Measurements from ENCODE around the gene CSRP2. TPM values are rescaled to one million over a fixed set of nuclear protein-coding genes. Genes with fewer than 3 reads are reported as not detected.

The CSRP2 gene
- total RNA-seq, 4 donors from 2014 or later = 10.1 to 24.4 (median 15.8) TPM

DNA sequence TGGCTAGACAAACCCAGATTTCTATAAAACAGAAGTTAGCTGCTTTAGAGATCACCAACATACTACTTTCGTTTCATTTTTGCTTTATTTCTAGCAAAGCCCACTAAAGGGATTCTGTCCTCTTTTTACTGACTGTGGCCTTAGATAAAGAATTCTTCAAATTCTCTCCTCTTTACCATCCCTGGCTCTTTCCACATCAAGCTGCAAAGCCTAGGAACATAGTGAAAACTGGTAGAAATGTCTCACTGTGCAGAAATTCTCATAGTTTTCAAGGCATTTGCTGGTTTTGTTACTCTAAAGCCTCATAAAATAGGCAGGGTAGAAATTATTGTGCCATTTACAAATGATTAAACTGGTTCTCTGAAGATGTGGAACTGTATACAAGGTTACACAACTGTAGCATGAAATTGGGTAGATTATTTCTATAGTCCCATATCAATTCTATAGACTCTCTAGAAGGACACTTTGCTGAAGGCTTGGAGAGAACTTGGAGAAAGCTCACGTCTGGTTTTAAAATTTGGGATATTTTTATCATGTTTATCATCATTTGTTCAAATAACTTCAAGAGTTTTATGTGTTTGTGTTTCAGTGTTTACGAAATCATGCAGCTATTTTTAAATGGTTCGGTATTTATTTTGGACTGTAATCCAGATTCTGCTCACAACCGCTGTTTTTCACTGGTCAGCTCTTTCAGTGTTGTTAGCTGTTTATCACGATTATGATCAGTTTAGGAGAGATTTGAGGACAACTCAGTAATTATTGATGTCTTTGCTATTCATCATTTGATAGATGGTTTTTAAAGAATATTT lies 36.7 kb upstream of the CSRP2 start:
- no peak overlapping the region for H3K4me3 ChIP-seq
- WGBS = 62% methylated on average over 6 of the region's 6 CpGs
- no peaks in the 10 kb centered on the region for H3K27me3 ChIP-seq
- no peaks in the 10 kb centered on the region for H3K36me3 ChIP-seq
- H3K4me1 ChIP-seq = peaks cover 4% of the 10 kb centered on the region
- no peaks in the 10 kb centered on the region for H3K9me3 ChIP-seq
- H3K27ac ChIP-seq = no peak overlapping the region
- TF ChIP-seq EP300 (IDR thresholded peaks at IDR 0.05) (no peak), POLR2A (IDR thresholded peaks at IDR 0.05) (no peak), POLR2AphosphoS5 (IDR thresholded peaks at IDR 0.05) (no peak)
- TF ChIP-seq, protein P1, sequence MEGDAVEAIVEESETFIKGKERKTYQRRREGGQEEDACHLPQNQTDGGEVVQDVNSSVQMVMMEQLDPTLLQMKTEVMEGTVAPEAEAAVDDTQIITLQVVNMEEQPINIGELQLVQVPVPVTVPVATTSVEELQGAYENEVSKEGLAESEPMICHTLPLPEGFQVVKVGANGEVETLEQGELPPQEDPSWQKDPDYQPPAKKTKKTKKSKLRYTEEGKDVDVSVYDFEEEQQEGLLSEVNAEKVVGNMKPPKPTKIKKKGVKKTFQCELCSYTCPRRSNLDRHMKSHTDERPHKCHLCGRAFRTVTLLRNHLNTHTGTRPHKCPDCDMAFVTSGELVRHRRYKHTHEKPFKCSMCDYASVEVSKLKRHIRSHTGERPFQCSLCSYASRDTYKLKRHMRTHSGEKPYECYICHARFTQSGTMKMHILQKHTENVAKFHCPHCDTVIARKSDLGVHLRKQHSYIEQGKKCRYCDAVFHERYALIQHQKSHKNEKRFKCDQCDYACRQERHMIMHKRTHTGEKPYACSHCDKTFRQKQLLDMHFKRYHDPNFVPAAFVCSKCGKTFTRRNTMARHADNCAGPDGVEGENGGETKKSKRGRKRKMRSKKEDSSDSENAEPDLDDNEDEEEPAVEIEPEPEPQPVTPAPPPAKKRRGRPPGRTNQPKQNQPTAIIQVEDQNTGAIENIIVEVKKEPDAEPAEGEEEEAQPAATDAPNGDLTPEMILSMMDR (IDR thresholded peaks at IDR 0.05) = no peak
- DNase-seq (ENCODE audit: low spot score in 2 of 2) = no peak

DNA sequence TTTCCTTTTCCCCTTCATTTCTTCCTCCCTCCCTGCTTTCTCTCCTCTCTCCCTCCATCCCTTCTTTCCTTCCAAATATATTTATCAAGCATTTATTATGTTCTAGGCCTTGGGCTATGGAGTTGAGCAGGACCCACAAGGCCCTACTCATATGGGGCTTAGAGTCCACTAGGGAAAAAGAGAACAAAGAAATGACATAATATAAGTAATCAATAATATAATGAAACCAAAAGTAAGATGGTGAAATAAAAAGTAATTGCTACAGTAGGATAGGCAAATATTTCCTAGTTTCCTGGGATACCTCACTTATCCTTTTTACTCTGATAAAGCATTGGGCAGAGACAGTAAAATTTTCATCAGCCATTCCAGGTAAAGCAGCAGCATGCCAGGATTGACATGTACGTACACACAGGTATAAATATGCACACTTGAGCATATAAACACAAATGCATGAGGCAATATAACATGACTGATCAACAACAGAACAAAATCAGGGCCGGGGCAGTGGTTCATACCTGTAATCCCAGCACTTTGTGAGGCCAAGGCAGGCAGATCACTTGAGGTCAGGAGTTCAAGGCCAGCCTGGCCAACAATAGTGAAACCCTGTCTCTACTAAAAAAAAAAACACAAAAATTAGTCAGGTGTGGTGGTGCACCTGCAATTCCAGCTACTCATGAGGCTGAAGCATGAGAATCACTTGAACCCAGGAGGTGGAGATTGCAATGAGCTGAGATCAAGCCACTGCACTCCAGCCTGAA lies 35.5 kb upstream of the CSRP2 start:
- H3K9me3 ChIP-seq = no peaks in the 10 kb centered on the region
- no peak overlapping the region for H3K27ac ChIP-seq
- H3K4me3 ChIP-seq = no peak overlapping the region
- DNase-seq (ENCODE audit: low spot score in 2 of 2) = no peak
- TF ChIP-seq POLR2A (IDR thresholded peaks at IDR 0.05) = no peak
- TF ChIP-seq POLR2AphosphoS5 (IDR thresholded peaks at IDR 0.05) = no peak
- no peak for TF ChIP-seq EP300 (IDR thresholded peaks at IDR 0.05)
- TF ChIP-seq, protein P1 (IDR thresholded peaks at IDR 0.05) = no peak
- WGBS = 42% methylated on average over 2 of the region's 2 CpGs
- H3K27me3 ChIP-seq = no peaks in the 10 kb centered on the region
- H3K4me1 ChIP-seq = no peaks in the 10 kb centered on the region
- H3K36me3 ChIP-seq = no peaks in the 10 kb centered on the region

GRCh38 chr12:76909290-76909689 lies 30.5 kb upstream of the CSRP2 start:
- TF ChIP-seq, protein P1 (IDR thresholded peaks at IDR 0.05) = no peak
- no peak for TF ChIP-seq POLR2A (IDR thresholded peaks at IDR 0.05)
- TF ChIP-seq EP300 (IDR thresholded peaks at IDR 0.05) = no peak
- TF ChIP-seq POLR2AphosphoS5 (IDR thresholded peaks at IDR 0.05) = no peak
- no peaks in the 10 kb centered on the region for H3K4me1 ChIP-seq
- H3K27ac ChIP-seq = no peak overlapping the region
- no peaks in the 10 kb centered on the region for H3K9me3 ChIP-seq
- no peak for DNase-seq (ENCODE audit: low spot score in 2 of 2)
- no peak overlapping the region for H3K4me3 ChIP-seq
- no peaks in the 10 kb centered on the region for H3K27me3 ChIP-seq
- no peaks in the 10 kb centered on the region for H3K36me3 ChIP-seq
- 85% methylated on average over 4 of the region's 4 CpGs for WGBS

DNA sequence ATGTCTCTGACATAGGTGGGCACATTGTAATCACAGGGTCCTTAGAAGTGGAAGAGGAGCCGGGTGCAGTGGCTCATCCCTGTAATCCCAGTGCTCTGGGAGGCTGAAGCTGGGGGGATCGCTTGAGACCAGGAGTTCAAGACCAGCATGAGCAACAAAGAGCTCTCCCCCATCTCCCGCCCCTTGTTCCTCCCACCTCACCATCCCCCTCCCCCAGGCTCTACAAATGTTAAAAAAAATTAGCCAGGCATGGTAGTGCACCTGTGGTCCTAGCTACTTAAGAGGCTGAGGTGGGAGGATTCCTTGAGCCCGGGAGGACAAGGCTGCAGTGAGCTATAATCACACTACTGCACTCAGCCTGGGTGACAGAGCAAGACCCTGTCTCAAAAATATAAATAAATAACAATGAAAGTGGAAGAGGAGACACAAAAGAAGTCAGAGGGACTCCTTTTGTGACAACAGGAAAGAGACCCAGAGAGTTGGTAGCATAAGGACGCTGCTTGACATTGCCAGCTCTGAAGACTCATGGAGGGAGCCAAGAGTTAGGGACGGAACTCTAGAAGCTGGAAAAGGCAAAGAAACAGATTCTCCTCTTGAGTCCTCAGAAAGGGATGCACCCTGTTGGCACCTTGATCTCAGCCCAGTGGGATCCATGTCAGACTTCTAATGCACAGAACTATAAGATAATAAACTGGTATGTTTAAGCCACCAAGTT lies 29.6 kb upstream of the CSRP2 start:
- 92% methylated on average over 5 of the region's 6 CpGs for WGBS
- DNase-seq (ENCODE audit: low spot score in 2 of 2) = no peak
- no peak overlapping the region for H3K4me3 ChIP-seq
- H3K9me3 ChIP-seq = no peaks in the 10 kb centered on the region
- no peaks in the 10 kb centered on the region for H3K36me3 ChIP-seq
- no peaks in the 10 kb centered on the region for H3K4me1 ChIP-seq
- no peaks in the 10 kb centered on the region for H3K27me3 ChIP-seq
- TF ChIP-seq, protein P1 (IDR thresholded peaks at IDR 0.05) = no peak
- TF ChIP-seq POLR2AphosphoS5 (IDR thresholded peaks at IDR 0.05) = no peak
- no peak for TF ChIP-seq EP300 (IDR thresholded peaks at IDR 0.05)
- no peak for TF ChIP-seq POLR2A (IDR thresholded peaks at IDR 0.05)
- no peak overlapping the region for H3K27ac ChIP-seq

Data from suprapubic skin (tissue), 4 donors.